ENCODE data around the gene VASP.
A peak's percentile ranks its signal among the peaks of the same experiment; 100 is the strongest.
"Not testable (repeated sequence)": the region's sequence is repeated elsewhere in the genome, so short reads cannot be mapped to it uniquely, and the experiment has no call there.

The VASP gene

DNA sequence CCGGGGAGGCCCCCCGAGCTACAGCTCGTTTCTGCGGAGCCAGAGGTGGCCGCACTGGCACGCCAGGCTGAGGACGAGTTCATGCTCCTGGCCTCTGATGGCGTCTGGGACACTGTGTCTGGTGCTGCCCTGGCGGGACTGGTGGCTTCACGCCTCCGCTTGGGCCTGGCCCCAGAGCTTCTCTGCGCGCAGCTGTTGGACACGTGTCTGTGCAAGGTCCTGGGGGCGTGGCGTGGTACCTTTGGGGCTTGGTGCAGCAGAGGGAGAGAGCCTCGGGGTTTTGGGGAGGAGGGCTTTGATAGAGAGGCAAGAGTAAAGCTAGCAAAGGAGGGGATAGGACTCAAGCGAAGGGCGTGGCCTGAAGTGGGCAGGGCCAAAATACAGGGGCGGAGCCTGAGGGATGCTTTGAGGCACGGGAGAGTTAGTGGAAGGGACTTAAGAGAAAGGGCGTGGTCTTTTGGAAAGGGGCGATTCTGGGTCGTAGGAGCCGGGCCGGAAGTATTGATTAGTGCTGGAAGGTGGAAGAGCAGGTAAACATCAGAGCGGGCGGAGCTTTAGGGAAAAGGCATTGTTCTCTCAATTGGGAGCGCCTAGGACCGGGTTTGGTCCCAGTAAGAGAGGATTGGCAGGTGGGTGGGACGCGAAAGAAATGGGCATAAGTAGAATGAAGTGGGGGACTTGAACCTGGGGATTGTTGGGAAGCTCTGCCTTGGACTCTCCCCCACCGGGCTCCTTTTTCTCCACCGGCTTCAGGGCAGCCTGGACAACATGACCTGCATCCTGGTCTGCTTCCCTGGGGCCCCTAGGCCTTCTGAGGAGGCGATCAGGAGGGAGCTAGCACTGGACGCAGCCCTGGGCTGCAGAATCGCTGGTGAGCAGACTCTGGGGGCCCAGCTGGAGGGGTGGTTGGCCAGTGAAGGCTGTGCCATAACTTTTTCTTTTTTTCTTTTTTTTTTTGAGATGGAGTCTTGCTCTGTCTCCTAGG lies 7.8 kb upstream of the VASP start:
- Mint-ChIP-seq H3K36me3 (ENCODE audit: low read depth) (no peaks in the 10 kb centered on the region), H3K4me3 (peak overlapping the region; percentile 50), H3K4me1 (peaks cover 39% of the 10 kb centered on the region), H3K27me3 (peaks cover 24% of the 10 kb centered on the region), H3K27ac (no peak overlapping the region), H3K9me3 (no peaks in the 10 kb centered on the region)
- ATAC-seq: peak; percentile 45
- peak; percentile 76 for DNase-seq

DNA sequence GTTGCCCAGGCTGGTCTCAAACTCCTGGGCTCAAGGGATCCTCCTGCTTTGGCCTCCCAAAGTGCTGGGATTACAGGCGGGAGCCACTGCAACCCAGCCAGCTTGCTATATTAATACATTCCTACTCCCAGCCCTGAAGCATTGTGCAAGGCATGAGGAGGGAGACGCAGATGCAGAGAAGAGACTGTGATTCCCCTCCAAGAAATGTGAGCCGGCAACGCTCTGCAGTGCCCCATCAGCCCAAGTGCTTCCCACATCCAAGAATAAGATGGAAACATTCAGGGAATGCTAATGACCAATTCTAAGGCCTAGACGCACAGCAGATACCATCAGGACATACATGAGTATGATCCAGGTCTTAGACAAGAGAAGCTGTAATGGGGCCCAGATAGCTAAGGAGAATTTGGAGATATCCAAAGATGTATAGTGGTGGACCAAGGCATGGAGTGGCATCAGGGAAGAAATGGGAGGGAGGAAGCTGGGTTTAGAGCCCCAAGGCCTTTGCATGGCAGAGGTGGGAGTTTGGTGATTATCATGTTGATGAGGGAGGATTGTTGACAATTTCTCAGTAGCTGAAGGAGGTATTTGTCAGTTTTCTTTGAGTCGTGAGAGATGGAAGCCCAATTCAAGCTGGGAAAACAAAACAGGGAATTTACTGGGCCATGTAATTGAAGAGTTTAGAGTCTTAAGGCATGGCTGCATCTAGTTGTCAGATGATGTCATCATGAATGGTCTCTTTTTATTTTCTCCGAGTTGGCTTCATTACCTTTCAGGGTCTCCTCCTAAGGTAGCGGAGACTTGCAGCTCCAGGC lies 6.2 kb upstream of the VASP start:
- H3K9me3 Mint-ChIP-seq: no peaks in the 10 kb centered on the region
- no peaks in the 10 kb centered on the region for H3K36me3 Mint-ChIP-seq (ENCODE audit: low read depth)
- no peak overlapping the region for H3K27ac Mint-ChIP-seq
- H3K4me1 Mint-ChIP-seq: peaks cover 44% of the 10 kb centered on the region
- no peak for DNase-seq
- ATAC-seq: no peak
- H3K27me3 Mint-ChIP-seq: peaks cover 14% of the 10 kb centered on the region
- H3K4me3 Mint-ChIP-seq: no peak overlapping the region

DNA sequence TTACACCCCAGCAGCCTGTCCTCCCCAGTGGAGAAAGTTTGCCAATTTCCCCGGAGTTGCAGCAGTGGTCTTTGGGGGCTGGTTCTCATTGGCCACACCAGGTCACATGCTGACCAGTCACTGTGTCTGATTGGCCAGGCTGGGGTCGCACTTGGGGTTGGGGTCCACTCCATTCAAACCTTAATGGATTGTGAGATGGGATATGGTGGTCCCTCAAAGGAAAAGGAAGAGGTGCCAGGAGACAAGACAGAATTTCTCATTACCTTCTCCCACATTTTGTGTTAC lies 5.6 kb upstream of the VASP start:
- DNase-seq (no peak), ATAC-seq (no peak)
- H3K27ac Mint-ChIP-seq: no peak overlapping the region
- H3K9me3 Mint-ChIP-seq: no peaks in the 10 kb centered on the region
- H3K36me3 Mint-ChIP-seq (ENCODE audit: low read depth): no peaks in the 10 kb centered on the region
- peaks cover 45% of the 10 kb centered on the region for H3K4me1 Mint-ChIP-seq
- H3K27me3 Mint-ChIP-seq: peaks cover 11% of the 10 kb centered on the region
- H3K4me3 Mint-ChIP-seq: no peak overlapping the region

DNA sequence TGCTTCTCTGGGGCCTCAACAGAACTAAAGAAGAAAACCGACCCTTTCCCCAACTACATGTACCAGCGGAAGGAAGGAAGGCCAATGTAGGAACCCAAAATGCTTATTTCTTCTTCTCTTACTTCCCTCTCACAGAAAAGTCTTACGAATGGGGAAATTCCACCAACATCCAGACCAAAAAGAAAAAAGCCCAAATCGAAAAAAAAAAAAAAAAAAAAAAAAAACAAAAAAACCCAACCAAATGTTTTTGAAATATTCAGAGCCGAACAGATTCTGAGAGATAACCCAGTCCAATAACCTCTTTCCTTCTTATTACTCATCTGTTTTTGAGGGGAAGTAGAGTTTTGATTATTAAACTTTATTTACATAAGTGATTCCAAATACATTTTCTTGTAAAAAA lies 5.2 kb upstream of the VASP start:
- Mint-ChIP-seq H3K4me1 (peaks cover 47% of the 10 kb centered on the region), H3K27ac (no peak overlapping the region), H3K9me3 (no peaks in the 10 kb centered on the region)

DNA sequence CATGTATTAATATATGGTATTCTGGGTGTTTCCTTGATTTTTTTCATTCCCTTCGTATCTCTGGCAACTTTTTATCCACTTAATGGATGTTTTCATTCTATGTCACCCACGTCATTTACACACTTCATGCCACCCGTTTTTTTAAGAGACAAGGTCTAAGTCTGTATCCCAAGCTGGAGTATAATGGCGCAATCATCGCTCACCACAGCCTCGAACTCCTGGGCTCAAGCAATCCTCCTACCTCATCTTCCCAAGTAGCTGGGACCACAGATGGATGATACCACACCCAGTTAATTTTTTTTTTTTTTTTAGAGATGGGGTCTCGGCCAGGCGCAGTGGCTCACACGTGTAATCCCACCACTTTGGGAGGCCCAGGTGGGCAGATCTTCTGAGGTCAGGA lies 3.4 kb upstream of the VASP start:
- no peak for ATAC-seq

More for the DNA sequence above, 5.2 kb upstream of the VASP start:
- Mint-ChIP-seq H3K27me3 (peaks cover 9% of the 10 kb centered on the region), H3K4me3 (no peak overlapping the region), H3K36me3 (ENCODE audit: low read depth) (no peaks in the 10 kb centered on the region)
- DNase-seq (no peak), ATAC-seq (no peak)

DNA sequence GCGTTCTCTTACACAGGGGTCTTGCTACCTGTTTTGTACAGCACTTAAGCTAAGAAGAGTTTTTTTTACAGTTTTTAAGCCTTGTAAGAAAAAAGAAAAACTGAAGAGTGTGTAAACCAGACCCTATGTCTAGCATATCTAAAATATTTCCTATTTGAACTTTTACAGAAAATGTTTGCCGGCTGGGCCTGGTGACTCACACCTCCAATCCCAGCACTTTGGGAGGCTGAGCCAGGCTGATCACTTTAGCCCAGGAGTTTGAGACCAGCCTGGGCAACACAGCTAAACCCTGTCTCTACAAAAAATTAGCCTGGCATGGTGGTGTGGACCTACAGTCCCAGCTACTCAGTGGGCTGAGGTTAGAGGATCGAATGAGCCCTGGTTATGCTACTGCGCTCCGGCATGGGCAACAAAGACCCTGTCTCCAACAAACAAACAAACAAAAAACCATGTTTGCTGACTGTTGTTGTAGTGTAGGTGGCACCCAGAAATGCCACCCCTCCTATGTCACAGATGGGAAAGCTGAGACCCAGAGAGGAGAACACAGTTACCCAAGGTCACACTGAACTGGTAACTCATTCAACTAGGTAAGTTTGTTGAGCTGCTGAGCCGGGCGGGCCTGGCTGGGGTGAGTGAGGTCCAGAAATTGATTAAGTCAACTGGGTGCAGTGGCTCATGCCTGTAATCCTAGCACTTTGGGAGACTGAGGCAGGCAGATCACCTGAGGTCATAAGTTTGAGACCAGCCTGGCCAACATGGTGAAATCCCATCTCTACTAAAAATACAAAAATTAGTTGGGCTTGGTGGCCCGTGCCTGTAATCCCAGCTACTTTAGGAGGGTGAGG lies 1.9 kb upstream of the VASP start:
- Mint-ChIP-seq H3K4me1 (peaks cover 47% of the 10 kb centered on the region), H3K27me3 (no peaks in the 10 kb centered on the region), H3K9me3 (no peaks in the 10 kb centered on the region), H3K27ac (peak overlapping the region; percentile 71), H3K4me3 (peak overlapping the region; percentile 76), H3K36me3 (ENCODE audit: low read depth) (peaks cover 9% of the 10 kb centered on the region)
- no peak for DNase-seq
- ATAC-seq: no peak

More for the DNA sequence above, 3.4 kb upstream of the VASP start:
- DNase-seq: no peak
- Mint-ChIP-seq H3K4me1 (peaks cover 40% of the 10 kb centered on the region), H3K36me3 (ENCODE audit: low read depth) (peaks cover 1% of the 10 kb centered on the region), H3K27me3 (peaks cover 5% of the 10 kb centered on the region), H3K9me3 (no peaks in the 10 kb centered on the region), H3K27ac (peak overlapping the region; percentile 11), H3K4me3 (no peak overlapping the region)

DNA sequence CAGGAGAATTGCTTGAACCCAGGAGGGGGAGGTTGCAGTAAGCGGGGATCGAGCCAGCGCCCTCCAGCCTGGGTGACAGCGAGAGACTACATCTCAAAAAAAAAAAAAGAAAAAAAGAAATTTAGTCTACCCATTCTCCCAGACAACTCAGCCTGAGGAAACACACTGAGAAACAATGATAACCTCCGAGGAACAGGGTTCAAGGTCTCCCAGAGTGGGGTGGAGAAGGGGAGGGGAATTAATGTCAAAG lies 1.4 kb upstream of the VASP start:
- Mint-ChIP-seq H3K36me3 (ENCODE audit: low read depth) (peaks cover 13% of the 10 kb centered on the region), H3K4me1 (peaks cover 52% of the 10 kb centered on the region), H3K9me3 (no peaks in the 10 kb centered on the region), H3K27ac (peak overlapping the region; percentile 71), H3K27me3 (no peaks in the 10 kb centered on the region), H3K4me3 (peak overlapping the region; percentile 76)
- DNase-seq (no peak), ATAC-seq (no peak)

DNA sequence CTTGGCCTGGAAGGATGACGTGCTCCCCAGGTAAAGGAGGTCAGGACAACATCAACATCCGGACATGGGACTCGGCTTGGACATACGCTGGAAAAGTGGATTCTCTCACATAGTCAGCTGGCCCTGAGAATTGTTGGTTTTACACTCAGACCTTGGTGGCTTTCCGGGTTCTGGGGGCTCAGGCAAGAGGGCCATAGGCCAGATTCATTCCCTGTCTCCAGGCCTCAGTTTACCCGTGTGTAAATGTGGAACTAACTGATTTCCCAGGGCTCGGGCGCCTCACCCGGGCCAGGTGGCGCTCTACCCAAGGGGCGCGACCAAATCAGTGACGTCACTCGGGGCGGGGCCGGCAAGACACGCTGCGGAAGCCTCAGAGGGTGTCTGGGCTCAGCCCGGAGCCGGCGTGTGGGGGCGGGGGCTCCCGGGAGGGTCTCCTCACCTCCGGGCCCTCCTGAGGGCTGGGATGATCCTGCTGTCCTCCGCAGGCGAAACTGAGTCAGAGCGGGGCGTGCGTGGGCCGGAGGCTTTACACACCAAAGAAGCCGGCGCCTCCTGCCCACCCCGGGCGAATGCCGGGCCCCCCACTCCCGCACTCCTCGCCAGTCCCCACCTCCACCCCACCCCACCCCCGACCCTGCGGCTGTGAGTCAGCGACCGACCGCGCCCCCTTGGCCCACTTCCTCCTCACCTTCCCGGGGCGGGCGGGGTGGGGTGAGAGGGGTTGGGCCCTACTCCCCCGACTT lies 862 bp upstream of the VASP start:
- peak; percentile 87 for ATAC-seq
- H3K27me3 Mint-ChIP-seq: no peaks in the 10 kb centered on the region
- peaks cover 15% of the 10 kb centered on the region for H3K36me3 Mint-ChIP-seq (ENCODE audit: low read depth)
- H3K27ac Mint-ChIP-seq: peak overlapping the region; percentile 92
- H3K4me1 Mint-ChIP-seq: peaks cover 56% of the 10 kb centered on the region
- H3K4me3 Mint-ChIP-seq: peak overlapping the region; percentile 91
- H3K9me3 Mint-ChIP-seq: no peaks in the 10 kb centered on the region
- peak; percentile 100 for DNase-seq

DNA sequence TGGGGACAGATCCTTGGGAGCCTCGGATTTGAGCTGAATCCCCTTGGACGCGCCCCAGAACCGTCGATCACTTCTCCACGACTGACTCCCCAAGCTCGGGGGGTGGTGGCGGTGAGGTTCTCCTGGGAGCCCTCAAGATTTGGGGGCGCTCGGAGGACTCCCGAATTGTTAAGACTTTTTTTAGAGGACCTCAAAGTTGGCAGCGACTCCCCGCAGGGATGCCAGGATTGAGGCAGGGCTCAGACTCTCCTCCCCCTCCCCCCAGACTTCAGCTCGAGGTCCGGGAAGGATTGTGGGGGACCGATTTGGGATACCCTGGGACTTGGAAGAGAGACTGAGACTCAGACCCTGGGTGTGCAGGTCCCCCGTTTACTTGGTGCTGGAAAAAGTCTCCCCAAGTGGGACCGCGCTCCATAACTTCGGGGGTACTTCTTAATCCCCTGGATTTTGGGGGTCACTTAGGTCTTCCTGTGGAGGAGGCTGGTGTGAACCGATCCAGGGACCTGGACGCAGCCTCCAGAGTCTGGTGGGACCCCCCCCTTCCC lies 665 bp downstream of the VASP start:
- DNase-seq (no peak), ATAC-seq (no peak)
- H3K27ac Mint-ChIP-seq: peak overlapping the region; percentile 88
- peaks cover 62% of the 10 kb centered on the region for H3K4me1 Mint-ChIP-seq
- no peaks in the 10 kb centered on the region for H3K9me3 Mint-ChIP-seq
- peaks cover 17% of the 10 kb centered on the region for H3K36me3 Mint-ChIP-seq (ENCODE audit: low read depth)
- no peaks in the 10 kb centered on the region for H3K27me3 Mint-ChIP-seq
- peak overlapping the region; percentile 91 for H3K4me3 Mint-ChIP-seq

DNA sequence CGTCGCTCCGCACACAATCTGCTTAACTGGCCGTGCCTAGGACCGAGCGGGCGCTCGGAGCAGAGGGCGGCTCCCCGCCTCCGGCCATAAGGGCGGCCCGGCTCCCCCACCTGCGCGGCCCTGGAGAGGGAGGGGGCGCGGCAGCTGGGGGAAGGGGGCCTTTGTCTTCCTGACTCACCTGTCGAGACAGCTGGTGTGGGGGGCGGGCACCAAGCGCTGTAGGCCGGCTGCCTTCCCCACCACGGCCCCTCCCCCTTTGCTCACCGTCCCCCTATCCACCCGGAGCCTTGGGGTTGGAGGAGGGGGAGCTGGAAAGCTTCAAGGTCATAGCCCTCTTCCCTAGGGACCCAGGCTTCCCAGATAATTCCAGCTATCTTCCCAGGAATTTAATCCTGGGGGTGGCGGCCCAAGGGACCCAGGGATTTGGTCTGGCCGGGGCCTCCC lies 1.2 kb downstream of the VASP start:
- DNase-seq: peak; percentile 71
- Mint-ChIP-seq H3K4me1 (peaks cover 65% of the 10 kb centered on the region), H3K4me3 (peak overlapping the region; percentile 91), H3K27ac (peak overlapping the region; percentile 88), H3K9me3 (no peaks in the 10 kb centered on the region), H3K36me3 (ENCODE audit: low read depth) (peaks cover 18% of the 10 kb centered on the region), H3K27me3 (no peaks in the 10 kb centered on the region)
- no peak for ATAC-seq

DNA sequence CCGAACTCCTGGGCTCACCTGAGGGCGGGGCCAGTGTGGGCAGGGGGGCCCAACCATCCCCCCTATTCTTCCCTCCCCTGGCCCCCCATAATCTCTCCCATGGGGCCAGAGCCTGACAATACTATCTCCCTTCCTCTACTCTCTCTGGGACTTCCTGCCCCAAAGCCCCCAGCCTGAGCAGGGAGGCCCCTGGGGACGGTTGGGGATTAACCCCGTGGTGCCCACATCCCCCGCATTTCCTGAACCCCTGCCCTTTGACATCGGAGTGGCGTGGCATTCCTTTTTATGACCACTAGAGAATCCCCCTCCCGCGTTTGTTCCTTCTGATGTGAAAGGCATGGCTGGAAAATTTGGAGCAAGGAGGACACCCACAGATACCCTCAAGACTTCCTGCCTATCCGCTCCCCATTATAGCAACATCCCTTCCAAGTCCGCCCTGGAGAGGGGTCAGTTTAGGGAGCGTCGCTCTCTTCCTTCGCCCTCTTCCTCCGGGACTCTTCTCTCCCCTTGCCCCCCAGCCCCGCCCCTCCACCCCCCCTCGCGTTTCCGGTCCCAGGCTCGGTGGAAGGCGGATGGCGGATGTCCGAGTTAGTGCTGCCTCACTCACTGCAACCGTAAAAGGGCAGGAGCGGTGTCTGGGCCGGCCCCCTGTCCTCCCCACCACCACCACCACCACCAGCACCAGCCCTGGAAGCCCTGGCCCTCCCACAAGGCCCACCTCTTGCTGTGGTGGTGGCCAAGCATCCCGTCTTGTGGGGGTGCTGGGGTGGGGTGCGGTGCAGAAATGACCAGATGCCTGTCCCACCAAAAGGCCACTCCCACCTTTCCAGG lies 1.8 kb downstream of the VASP start:
- Mint-ChIP-seq H3K27ac (peak overlapping the region; percentile 88), H3K4me3 (peak overlapping the region; percentile 91)

DNA sequence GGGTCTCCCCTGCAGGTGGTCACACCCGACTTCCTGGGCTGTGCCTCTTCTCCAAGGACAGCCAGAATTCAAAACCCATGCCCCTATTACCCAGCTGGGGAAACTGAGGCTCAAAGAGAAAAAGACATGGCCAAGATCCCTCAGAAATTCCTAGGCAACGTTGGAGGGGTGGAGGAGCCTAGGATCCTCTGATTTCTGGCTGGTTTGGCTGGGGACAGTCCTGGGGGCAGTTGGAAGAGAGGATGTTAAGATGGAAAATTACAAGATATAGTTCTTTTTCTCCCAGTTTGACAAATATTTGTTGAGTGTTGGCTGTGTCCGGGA lies 2.4 kb downstream of the VASP start:
- no peaks in the 10 kb centered on the region for H3K9me3 Mint-ChIP-seq
- H3K4me3 Mint-ChIP-seq: peak overlapping the region; percentile 91
- ATAC-seq: no peak
- peaks cover 18% of the 10 kb centered on the region for H3K36me3 Mint-ChIP-seq (ENCODE audit: low read depth)
- peaks cover 74% of the 10 kb centered on the region for H3K4me1 Mint-ChIP-seq
- H3K27me3 Mint-ChIP-seq: no peaks in the 10 kb centered on the region
- peak overlapping the region; percentile 88 for H3K27ac Mint-ChIP-seq
- DNase-seq: no peak

More for the DNA sequence above, 1.8 kb downstream of the VASP start:
- Mint-ChIP-seq H3K9me3 (no peaks in the 10 kb centered on the region), H3K36me3 (ENCODE audit: low read depth) (peaks cover 18% of the 10 kb centered on the region), H3K27me3 (no peaks in the 10 kb centered on the region), H3K4me1 (peaks cover 69% of the 10 kb centered on the region)
- DNase-seq (peak; percentile 68), ATAC-seq (no peak)

DNA sequence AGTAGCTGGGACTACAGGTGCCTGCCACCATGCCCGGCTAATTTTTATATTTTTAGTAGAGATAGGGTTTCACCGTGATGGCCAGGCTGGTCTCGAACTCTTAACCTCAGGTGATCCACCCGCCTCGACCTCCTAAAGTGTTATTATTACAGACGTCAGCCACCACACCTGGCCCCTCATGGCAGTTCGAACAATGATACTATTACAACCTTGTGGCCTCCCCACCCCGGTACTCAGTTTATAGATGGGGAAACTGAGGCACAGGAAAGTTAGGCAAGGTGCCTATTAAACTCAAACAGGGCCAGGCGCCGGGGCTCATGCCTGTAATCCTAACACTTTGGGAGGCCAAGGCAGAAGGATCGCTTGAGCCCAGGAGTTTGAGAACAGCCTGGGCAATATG lies 3.1 kb downstream of the VASP start:
- DNase-seq, H3K27me3 Mint-ChIP-seq, ATAC-seq, H3K9me3 Mint-ChIP-seq: not testable (repeated sequence)
- peak overlapping the region; percentile 88 for H3K27ac Mint-ChIP-seq
- peaks cover 75% of the 10 kb centered on the region for H3K4me1 Mint-ChIP-seq
- H3K4me3 Mint-ChIP-seq: peak overlapping the region; percentile 91
- H3K36me3 Mint-ChIP-seq (ENCODE audit: low read depth): peaks cover 18% of the 10 kb centered on the region
